ENCODE results near the gene AFG3L2. TPM values are rescaled to one million over a fixed set of nuclear protein-coding genes. Genes with fewer than 3 reads are reported as not detected.
A peak's percentile ranks its signal among the peaks of the same experiment; 100 is the strongest.

AFG3L2 gene
- total RNA-seq, 2 experiments from 2014 or later: 60.6 to 64.0 TPM

GRCh38 chr18:12328179-12328823, 48.7 kb downstream of the AFG3L2 start:
- H3K4me3 Mint-ChIP-seq: no peak overlapping the region
- no peak for TF ChIP-seq CTCF (IDR thresholded peaks at IDR 0.05)

GRCh38 chr18:12327510-12328178, 49.4 kb downstream of the AFG3L2 start:
- Mint-ChIP-seq H3K36me3 (ENCODE audit: low read depth) (peaks cover 50% of the 10 kb centered on the region), H3K27ac (no peak overlapping the region), H3K4me3 (no peak overlapping the region), H3K4me1 (ENCODE audit: low read depth) (peaks cover 7% of the 10 kb centered on the region), H3K27me3 (no peaks in the 10 kb centered on the region), H3K9me3 (no peaks in the 10 kb centered on the region)
- ATAC-seq (peak; percentile 97), DNase-seq (peak; percentile 89)
- intact Hi-C loops (cut with micrococcal nuclease): no loop called here
- POLR2A ChIA-PET: interaction anchor here (1.0 kb wide), 1 partner anchor 10 kb away, joined by 5 read pairs; no protein-coding TSS in a partner anchor
- peak; percentile 74 for TF ChIP-seq CTCF (IDR thresholded peaks at IDR 0.05)
- CTCF ChIA-PET: interaction anchor here (0.6 to 2.4 kb wide), 21 partner anchors 8 to 339 kb away, joined by 3 to 32 read pairs (median 4); partner anchors contain the start of gene AFG3L2

More at GRCh38 chr18:12328179-12328823, 48.7 kb downstream of the AFG3L2 start:
- intact Hi-C loops (cut with micrococcal nuclease): no loop called here
- CTCF ChIA-PET: interaction anchor here (0.6 to 2.4 kb wide), 21 partner anchors 8 to 337 kb away, joined by 3 to 32 read pairs (median 4); partner anchors contain the start of gene AFG3L2
- POLR2A ChIA-PET: no interaction called here
- DNase-seq: no peak
- Mint-ChIP-seq H3K36me3 (ENCODE audit: low read depth) (peaks cover 48% of the 10 kb centered on the region), H3K9me3 (no peaks in the 10 kb centered on the region), H3K27me3 (no peaks in the 10 kb centered on the region), H3K27ac (no peak overlapping the region), H3K4me1 (ENCODE audit: low read depth) (peaks cover 7% of the 10 kb centered on the region)
- ATAC-seq: no peak

- Mint-ChIP-seq H3K36me3 (ENCODE audit: low read depth) (peaks cover 50% of the 10 kb centered on the region), H3K27me3 (no peaks in the 10 kb centered on the region), H3K4me3 (no peak overlapping the region), H3K27ac (no peak overlapping the region), H3K9me3 (no peaks in the 10 kb centered on the region), H3K4me1 (ENCODE audit: low read depth) (peaks cover 7% of the 10 kb centered on the region)
- no peak for TF ChIP-seq CTCF (IDR thresholded peaks at IDR 0.05)
- intact Hi-C loops (cut with micrococcal nuclease): no loop called here
- POLR2A ChIA-PET: interaction anchor here (1.0 kb wide), 1 partner anchor 9 kb away, joined by 5 read pairs; no protein-coding TSS in a partner anchor
- no peak for ATAC-seq
- CTCF ChIA-PET: interaction anchor here (0.6 to 2.4 kb wide), 8 partner anchors 9 to 340 kb away, joined by 3 to 32 read pairs (median 5); no protein-coding TSS in a partner anchor
- no peak for DNase-seq
Measured at GRCh38 chr18:12326711-12327460, 50.1 kb downstream of the AFG3L2 start.

GRCh38 chr18:12325726-12326245, 51.2 kb downstream of the AFG3L2 start:
- H3K9me3 Mint-ChIP-seq: no peaks in the 10 kb centered on the region
- no peak overlapping the region for H3K4me3 Mint-ChIP-seq
- POLR2A ChIA-PET: interaction anchor here (0.7 kb wide), 1 partner anchor 334 kb away, joined by 3 read pairs; no protein-coding TSS in a partner anchor
- CTCF ChIA-PET: no interaction called here
- H3K27me3 Mint-ChIP-seq: no peaks in the 10 kb centered on the region
- H3K4me1 Mint-ChIP-seq (ENCODE audit: low read depth): peaks cover 7% of the 10 kb centered on the region
- TF ChIP-seq CTCF (IDR thresholded peaks at IDR 0.05): no peak
- no peak overlapping the region for H3K27ac Mint-ChIP-seq
- ATAC-seq: no peak
- peaks cover 57% of the 10 kb centered on the region for H3K36me3 Mint-ChIP-seq (ENCODE audit: low read depth)
- intact Hi-C loops (cut with micrococcal nuclease): no loop called here
- DNase-seq: no peak
